Germinal center (tissue), 1 donor: ENCODE results near the gene SLIT1.

Source experiments
- DNase-seq: peaks from one replicate; pipeline ENCODE4 v3.0.0; 2012; ENCODE audit warnings: mixed read lengths, low spot score

SLIT1 gene

DNA sequence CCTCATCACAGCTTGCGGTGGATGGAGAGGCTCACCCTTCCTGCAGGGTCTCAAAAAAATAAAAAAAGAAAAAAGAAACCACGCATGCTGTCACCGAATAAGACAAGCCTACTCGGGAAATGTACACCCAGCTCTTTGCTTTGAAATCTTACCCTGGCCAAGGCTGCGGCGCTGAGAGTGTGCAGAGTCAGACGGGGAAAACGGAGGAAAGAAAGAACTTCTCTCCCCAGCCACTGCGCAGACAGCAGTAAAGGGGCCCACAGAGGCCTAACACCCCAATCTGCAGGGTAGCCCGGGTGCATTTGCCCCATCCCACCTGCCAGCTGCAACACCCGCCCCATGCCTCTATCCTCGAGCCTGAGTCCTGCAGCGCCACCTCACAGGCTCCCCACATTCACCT, 14.8 kb downstream of the SLIT1 start:
- DNase-seq: no peak

DNA sequence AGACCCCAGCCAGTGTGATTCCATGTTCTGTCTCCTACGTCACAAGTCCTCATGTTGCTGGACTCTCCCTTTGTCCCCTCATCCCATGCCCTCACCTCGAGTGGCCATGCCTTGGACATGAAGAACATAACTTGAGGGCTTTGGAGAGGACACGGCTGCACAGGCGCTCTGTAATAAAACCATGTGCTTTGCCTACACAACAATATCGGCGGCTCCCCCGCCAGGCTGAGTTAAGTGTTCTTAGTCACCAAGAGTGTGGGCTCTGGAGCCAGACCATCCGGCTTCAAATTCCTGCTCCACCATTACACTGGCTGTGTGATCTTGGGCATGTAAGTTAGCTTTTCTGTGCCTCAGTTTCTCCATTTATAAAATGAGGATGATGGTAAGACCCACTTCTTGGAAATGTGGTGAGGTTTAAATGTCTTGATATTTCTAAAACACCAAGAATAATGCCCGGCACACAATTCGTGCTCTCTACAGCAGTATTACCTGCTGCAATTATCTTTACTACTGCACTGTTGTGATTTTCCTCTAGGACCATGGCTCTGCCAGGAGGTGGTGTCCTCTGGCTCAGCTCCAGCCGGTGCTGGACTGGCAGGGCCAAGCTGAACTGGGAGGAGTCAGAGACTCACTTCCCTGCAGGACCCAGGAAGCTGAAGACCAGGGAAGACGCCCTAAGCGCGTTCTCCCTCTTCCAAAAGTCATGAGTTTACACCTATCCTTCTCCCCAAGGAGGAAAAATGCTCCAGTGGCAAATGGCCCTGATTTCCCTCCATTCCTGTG, 15.7 kb downstream of the SLIT1 start:
- no peak for DNase-seq

DNA sequence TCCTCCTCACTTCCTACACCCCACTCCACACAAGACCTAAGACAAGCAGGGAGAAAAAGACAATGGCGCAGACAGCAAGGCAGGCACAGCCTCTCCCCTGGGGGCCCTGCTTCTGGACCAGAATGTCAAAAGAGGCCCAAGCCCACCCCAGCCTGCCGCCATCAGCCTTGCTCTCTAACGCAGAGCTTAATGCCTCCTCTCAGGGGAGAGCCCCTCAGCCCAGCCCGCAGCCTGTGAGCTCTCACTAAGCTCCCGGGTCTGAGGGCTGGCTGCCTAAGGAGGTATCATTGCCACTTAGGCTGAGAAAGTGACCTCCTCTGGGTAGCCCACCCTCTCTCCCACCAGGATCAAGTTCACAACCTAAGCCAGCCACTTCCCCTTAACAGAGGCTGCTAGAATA, 16.7 kb downstream of the SLIT1 start:
- DNase-seq: no peak

DNA sequence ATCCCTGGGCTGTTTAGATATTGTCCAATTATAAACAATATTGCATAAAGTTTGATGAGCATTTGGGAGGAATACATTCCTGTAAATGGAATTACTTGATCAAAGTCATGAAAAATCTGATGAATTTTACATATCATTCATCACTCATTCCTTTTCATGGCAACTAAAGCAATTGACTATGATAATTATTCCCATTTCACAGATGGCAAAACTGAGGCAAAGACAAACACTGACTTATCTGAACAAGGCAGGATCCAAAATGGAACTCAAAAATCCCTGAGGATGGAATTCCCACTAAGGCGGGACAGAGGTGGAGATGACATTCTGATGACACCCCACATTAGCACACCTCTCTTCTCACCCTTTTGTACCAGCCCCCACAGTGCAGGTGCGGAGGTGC, 17.1 kb downstream of the SLIT1 start:
- DNase-seq: no peak

DNA sequence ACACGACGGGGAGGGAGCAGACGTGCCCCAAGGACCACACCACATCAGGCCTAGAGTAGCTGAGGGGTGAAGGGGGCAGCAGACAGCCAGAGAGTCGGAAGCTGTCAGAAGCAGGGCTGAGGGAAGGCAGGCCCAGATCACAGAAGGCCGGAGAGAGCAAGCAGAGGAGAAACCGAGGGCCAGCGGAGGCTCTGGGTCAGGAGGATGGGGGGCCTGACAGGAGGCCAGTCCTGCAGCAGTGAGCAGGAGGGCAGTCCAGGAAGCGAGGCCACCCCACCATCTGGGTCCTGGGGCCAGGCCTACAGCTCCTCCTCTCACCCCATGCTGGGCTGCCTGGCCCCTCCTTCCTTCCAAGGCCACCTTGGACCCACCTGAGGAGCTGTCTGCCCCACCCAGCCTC, 20.3 kb downstream of the SLIT1 start:
- DNase-seq: no peak

DNA sequence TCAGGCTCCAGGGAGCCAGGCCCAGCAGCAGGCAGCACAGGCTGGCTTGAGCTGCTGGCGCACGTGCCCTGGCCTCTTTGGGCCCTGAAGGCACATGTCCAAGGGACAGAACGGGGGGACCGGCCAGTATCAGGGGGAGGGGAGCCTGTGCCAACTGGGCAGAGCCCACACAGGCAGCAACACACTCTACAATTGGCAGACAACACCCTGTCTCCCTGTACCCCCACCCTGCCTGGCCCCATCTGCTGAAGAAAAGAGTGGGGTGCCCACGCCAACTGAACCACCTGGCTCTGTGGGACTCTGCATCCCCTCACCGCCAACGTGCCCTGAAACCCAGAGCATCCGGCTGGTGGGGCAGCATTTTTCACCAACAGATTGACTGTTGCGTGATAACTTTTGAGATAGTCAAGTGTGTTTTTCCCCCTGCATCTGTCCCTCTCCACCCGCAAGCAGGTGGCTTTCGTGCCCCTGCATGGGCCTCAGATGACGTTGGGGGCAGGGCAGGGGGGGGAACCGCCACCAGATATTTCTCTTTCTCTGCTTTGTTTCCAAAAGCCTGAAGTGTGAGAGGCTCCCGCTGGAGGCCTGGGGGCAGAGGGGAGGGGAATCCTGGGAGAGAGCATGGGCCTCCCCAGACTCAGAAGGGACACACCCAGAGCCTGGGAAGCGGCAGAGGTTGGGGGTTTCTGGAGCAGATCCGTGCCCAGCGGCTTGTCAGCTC, 21.8 kb downstream of the SLIT1 start:
- DNase-seq: no peak

DNA sequence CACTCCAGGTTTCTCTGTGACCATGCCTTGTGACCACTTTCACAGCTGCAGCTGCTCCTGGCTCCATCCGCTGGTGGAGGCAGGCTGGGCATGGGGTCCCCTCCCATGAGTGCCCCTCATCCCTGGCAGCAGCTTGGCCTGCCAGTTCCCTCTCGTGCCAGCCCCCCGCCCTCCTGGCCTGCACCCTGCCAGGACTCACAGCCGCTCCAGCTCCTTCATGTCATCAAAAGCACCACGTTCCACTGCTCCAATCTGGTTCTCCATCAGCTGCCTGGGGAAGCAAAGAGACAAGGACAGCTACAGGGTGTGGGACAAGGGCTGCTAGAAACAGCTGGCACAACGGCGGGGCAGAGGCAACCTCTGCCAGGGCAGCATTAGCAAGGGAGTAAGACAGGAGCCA, 22.6 kb downstream of the SLIT1 start:
- no peak for DNase-seq

DNA sequence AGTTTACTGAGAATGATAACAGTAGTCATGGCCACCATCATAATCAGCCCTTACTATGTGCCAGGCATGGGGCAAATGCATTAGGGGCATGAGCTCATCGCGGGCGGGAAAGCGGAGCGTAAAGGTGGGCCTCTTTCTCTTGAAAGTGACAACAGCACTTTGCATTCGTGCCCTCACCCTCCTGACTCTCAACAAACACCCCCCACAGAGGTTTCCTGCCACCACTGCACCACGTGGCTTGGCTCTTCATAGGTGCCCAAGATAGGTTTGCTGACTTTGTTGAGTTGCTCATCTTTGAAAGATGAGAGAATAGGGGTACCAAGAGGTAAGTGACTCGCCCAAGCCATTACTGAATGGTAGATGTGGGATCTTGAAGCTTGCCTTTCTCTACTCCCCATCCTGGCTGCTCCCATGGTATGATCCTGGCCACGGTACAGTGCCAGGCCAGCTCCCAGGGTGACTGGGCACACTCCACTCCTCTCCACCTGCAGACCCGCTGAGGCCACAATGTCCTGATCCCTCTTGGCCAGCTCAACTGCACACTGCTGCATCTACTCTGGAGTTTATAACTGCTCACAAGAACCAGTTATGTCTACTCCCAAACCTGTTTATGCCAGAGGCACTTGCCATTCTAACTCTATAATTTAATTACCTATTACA, 26.0 kb downstream of the SLIT1 start:
- no peak for DNase-seq

DNA sequence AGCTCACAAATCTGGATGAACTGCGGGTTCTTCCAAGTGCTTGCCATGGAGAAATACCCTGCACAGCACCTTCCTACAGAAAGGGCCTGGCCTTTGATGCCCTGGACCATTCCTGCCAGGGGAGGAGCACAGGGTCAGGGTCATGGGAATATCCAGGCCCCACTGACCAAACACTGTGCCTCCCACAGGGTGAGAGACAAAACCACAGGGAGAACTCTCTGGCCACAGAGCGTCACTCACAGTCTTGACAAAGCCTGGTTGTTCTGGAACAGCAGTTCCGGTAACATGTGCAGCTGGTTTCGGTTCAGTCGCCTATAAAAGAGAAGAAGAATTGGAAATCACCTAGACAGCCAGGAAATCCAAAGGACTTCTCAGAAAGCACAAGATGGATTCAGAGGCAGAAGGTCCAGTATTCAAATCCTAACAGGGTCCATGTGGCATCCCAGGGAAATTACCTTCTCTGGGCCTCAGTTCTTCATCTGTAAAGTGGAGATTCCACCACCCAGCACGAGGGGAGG, 28.1 kb downstream of the SLIT1 start:
- peak; percentile 21 for DNase-seq

DNA sequence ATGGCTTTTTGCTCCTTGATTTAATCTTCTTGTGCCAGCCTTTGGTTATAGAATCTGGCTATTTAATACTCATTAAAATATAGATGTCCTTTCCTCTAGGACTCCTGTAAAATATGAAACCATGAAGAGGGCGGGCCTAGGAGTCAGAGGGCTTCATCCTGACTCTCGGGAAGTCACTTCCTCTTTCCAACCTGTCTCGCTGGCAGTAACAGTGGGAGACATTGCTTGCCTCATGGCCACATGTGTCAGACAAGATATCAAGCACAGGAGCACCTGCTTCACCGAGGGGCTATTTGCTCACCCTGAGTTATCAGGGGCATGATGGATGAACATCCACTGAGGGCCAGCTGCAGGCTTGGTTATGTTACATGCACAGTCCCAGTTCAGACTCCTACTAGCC, 31.0 kb downstream of the SLIT1 start:
- no peak for DNase-seq

DNA sequence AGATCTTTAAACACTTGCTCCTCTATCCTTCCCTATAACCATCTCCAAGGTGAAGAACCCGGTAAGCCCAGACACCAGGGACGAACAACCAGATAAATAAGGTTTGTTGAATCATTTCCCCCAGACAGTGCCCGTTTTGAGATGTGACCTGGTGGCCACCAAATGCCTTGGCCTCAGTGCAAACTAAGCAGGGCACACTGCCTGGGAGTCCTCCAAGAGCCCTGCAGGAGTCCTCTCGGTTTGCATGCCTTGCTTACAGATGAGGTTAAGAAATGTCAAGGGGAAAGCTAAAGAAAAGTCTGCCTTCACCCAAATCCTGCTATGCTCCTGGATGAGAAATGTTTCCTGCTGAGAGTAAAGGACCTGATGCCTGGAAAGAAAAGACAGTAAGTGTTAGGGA, 31.6 kb downstream of the SLIT1 start:
- DNase-seq: no peak

DNA sequence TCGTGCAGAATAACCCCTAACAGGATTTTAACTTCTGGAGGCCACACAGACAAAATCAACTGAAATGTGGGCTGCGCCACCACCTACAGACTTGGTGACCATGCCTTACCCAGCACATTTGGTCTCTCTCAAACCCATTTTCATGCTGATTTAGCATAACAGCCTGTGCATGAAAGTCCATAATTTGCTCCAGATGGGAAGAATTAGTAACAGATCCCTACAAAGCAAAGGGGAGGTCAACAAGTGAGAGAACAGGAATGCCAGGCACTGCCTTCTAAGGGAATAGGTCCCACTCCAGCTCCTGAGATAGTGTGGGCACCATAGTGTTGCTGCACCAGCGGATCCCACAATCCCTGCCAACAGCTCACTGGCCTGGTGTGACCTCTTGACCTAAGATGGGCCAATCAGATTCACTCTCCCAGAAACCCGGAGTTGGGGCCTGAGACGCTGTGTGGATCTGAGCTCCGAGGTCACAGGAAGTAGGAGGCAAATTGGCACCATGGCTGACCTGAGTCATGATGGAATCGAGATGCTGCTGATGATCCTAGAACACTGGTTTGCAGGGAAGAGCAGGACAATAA, 32.4 kb downstream of the SLIT1 start:
- DNase-seq: no peak

DNA sequence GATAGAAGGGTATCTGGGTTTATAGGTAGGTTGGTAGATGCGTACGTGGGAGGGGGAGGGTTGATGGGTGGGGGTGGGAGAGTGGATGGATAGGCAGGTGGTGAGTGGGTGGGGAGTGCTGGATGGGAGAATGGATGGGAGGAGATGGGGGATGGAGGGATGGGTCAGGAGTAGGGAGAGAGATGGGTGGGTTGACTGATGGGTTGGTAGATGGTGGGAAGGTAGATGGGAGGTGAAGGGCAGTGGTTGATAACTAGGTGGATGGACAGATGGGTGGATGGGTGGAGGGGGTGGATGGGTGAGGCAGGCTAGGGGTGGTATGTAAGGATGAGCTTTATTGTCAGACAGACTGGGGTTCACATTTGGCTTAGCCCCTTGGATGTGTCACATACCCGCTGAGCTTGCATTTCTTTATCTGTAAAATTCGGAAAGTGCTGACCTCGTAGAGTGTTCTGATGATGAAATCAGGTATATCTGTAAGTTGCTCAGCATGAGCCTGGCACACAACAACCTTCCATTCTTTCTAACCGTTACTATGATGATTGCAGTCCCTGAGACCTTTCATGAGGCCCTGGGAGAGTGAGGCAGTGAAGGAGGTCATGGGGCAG, 34.3 kb downstream of the SLIT1 start:
- DNase-seq: no peak

DNA sequence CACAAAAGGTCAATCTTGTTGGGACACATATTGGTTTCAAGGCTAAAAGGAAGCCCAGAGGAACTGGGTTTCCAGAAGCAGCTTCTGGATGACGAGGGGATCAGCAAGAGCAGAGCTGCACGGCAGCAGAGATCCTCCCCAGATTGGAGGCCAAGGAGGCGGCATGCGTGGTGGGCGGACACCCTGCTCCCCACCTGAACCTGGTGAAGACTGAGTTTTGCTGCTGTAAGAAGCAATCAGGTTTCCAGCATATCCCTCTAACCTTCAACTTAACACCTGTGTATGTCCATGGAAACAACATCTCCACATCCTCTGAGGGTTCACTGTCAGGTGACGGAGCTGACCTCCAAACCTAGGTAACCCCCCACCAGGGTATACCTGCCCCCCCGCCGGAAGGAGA, 35.1 kb downstream of the SLIT1 start:
- DNase-seq: no peak

DNA sequence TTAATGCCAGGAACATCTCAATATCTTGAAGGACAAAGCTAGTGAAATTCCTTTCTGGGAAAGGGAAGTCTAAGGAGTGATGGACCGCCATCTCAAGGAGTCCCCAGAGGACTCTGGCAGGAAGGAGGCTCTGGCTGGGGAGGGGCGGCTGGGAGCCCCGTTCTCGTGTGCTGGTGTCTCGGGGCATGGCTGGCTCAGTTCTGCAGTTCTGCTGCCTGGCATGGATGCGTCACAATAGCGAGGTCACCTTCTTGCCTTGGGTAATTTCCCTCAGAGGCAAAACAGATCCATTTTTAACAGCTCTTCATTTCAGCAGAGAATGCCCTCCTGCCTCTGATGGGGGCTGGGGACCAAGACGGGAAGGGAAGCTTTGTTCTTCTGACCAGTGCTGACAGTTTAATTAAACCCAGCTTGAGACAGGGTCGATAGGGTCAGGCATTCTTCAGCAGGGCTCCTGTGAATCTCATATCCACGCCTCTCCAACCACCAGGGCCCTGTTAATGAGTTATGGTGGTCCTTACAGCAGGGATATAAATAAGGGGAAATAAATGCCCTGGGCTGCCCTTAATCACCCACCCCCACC, 35.7 kb downstream of the SLIT1 start:
- DNase-seq: no peak

DNA sequence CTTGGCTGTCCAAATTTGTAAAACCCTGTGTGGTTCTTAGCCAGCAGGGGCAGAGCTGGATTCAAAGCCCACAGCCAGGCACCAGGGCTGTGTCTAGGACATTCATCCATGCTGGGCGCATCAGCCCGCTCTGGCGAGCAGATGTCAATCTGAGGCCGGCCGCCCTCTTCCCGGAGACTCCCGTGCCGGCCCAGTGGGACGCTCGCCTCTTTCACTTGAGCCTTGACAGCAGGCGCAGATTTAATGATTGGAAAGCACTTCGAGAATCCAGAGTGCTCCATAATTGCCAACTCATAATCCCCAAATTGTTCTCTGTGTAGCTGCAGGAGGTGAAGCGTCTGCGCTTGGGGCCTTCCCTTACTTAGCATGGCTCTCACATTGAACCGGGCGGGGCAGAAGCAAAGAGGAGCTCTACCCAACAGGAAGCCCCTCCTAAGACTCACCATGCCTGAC, 36.7 kb downstream of the SLIT1 start:
- no peak for DNase-seq

DNA sequence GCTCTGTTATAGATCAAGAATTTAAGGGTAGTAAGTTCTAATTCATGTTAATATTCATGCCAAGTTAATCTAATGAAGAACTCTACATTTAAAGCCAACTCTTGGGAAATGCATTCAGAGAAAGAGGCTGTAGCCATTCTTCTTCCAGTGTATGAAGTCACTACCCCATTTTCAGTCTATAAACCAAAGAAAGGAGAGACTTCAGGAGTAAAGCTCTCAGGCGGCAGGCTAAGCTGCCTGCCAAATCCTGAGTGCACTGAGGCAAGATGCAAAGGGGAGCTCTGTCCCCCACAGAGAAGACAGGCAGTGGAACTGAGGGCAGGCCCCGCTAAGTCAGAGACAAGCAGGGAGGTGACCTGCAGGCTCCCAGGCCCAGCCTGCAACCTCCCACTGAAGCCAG, 41.5 kb downstream of the SLIT1 start:
- no peak for DNase-seq

DNA sequence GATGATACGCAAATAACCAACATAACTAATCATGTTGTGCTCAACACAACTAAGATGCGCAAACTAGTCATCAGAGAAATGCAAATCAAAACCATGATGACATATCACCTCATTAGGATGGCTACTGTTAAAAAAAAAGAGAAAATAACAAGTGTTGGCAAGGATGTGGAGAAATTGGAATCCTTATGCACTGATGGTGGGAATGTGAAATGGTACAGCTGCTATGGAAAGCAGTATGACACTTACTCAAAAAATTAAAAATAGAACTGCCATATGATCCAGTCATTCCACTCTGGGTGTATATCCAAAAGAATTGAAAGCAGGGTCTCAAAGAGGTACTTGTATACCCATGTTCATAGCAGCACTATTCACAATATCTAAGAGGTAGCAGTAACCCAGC, 42.9 kb downstream of the SLIT1 start:
- DNase-seq: no peak

DNA sequence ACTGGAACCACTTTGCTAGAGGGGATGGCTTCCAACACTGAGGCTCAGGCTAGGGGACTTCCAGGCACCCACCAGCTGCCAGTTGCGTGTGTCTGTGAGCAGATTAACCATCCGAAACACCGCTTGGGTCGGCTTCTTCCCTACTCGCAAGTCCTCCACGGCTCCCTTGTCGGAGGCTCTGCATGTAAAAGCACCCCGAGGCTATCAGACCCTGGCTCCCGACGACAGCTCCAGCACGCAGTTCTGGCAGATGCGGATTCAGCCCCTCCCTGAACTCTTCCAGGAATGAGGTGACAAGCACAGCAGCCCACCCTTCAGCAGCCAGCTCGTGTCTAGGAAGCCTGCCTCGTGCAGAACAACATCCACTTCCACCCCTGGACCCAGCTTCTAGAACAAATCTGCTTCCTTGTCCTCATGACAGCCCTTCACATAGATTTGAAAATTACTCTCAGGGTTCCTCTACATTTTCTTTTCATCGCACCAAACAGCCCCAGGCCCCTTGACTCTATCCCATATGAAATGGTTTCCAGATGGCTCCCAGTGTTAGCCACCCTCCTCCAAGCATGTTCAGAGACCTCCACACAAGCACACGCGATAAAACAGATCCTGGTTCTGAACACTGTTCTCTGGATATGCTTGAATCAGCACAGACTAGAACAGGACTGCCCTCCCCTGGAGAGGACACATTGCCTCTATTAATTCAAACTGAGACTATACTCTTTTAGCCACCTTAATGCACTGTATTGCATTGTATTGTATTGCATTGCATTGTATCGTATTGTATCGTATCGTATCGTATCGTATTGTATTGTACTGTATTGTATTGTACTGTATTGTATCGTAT, 44.6 kb downstream of the SLIT1 start:
- no peak for DNase-seq

DNA sequence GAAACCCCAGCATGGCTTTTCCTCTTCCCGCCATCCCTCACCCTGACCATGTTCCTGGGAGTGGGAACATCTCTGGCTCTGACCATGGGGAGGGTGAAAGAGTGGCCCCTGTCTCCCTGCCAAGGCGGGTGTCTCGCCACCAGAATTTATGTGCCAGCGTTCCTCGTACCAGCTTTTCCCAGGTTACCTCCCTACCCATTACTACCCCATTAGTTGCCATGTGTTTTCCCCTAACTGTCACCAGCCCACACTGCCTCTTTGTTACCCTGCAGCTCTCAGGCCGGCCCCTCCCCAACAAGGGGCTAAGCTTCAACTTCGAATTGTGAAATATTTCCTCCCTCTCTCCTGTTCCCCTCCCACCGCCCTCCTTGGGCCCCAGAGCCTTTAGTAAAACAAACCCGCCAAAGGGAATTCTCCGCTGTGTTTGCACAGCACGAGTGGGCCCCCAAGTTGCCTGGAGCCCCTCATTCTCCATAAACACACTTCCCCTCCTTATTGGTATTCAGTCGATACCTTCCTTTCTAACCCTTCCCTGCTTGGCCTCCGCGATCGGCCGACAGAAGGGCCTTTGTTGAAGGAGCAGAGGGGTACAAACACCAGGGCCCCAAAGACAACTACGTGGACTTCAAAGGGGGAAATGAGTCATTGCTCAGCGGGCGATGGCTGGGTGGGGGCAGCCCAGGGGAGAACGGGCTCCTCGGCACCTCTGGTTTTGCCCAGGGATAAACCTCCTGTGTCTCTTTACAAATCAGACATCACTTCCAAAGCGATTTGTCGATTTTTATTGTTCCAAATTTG, 45.5 kb downstream of the SLIT1 start:
- no peak for DNase-seq
